ENCODE data around the gene SLC22A4. TPM values are rescaled to one million over a fixed set of nuclear protein-coding genes. Genes with fewer than 3 reads are reported as not detected.

The SLC22A4 gene
- total RNA-seq, 1 donor: 7.3 TPM

- no peak for DNase-seq (ENCODE audit: low read depth in 2 of 3, low spot score in 2 of 3)
Measured at GRCh38 chr5:132261881-132262845, 32.0 kb upstream of the SLC22A4 start.

DNA sequence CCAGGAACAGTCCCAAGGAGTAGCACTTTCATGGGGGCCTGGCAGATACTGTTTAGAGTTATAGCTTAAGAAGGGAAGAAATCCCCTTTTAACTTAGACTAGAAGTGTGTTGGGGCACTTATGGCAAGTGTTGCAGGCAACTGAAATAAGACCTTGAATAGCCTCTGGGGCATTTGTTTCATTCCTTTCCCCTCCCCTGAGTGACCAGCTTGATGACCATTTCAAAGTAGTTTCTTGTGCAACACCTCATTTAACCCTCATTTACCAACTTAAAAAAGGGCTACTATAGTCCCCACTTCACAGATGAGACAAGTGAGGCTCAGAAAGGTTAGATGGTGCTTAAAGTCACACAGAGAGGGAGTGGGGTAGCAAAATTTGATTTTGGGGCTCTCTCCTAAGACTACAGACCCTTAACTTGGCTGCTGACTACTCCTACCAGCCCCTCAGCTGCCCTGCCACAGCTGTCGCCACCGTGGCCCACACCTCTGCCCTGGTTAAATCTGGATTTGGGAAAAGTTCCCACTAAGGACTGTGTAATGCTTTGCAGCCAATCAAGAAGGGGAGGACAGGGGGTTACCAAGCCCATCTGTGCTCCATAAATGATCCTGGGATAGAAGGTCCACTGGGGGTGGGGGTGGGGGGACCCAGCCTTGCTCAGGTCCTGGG lies 31.2 kb upstream of the SLC22A4 start:
- DNase-seq (ENCODE audit: low read depth in 2 of 3, low spot score in 2 of 3): no peak

DNA sequence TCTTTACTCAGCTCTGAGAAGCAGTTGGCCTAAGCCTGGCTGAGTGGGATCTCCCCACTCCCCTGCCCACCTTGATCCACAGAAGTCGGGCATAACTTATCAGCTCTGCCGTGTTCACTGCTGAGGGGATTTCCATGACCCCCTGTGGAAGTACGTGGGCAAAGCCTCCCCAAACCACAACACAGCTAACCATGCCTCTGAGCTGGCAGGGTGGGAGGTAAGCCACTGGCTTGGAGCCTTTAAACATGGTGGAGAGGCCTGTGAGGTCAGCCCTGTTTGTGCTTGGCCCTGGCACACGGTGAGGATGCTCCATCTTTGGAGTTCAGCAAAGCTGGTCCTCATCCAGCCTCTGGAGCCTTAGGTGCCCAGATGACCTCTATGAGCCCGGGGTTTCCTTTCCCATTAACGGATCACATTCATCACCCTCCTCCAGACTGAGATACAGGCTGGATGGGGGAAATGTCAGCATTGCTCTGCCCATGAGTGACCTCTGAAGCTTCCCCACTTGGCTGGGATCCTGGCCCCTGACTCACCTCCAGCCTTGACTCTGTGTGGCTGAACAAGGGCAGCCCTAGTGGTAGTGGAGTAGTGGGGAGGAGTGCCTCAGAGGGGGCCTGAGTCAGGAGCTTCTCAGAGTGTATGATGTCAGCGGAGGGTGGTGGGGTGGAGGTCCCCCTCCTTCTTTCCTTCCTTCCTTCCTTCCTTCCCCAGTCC lies 30.5 kb upstream of the SLC22A4 start:
- DNase-seq (ENCODE audit: low read depth in 2 of 3, low spot score in 2 of 3): peak in 1 of 3 donors; percentile 53

- no peak for DNase-seq (ENCODE audit: low read depth in 2 of 3, low spot score in 2 of 3)
Measured at GRCh38 chr5:132264546-132265335, 29.5 kb upstream of the SLC22A4 start.

- peak in 2 of 3 donors; percentile 55 to 69 for DNase-seq (ENCODE audit: low read depth in 2 of 3, low spot score in 2 of 3)
Measured at GRCh38 chr5:132265336-132266030, 28.7 kb upstream of the SLC22A4 start.

DNA sequence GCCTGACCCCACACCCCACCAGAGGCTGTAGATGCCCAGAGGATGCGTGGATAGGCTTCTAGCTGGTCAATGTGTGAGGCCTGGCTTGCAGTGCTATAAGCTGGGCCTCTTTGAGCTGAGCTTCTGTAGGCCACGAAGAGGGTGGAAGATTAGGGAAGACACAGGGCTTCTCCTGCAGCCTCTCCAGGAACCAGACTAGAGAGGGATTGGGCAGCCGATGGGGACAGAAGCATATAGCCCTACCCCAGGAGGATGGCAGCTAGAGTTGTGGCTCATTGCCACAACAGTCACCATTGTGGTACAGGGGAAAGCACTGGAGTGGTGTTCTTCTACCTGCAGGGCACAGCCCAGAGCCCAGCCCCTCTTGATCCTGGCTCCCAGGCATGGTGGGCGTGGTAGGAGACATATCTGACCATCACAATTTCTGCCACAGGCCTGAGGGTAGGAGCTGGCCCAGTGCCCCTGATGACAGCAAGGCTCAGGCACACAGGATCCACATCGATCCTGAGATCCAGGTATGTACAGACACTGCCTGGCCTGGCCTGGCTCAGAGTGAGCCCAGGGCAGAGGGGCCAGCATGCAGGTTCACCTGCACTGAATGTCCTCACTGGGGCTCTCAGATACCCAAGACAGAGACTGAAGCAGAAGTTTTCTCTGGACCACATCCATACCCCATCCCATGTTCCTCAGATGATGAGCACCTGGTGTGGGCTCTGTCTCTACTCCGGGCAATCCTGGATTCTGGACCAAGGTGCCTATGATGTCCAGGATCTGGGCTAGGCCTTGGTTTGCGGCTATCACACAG lies 28.0 kb upstream of the SLC22A4 start:
- no peak for DNase-seq (ENCODE audit: low read depth in 2 of 3, low spot score in 2 of 3)

GRCh38 chr5:132266836-132267160 lies 27.4 kb upstream of the SLC22A4 start:
- no peak for DNase-seq (ENCODE audit: low read depth in 2 of 3, low spot score in 2 of 3)

- DNase-seq (ENCODE audit: low read depth in 2 of 3, low spot score in 2 of 3): no peak
Measured at GRCh38 chr5:132267166-132267739, 26.9 kb upstream of the SLC22A4 start.

GRCh38 chr5:132267931-132268768 lies 26.0 kb upstream of the SLC22A4 start:
- DNase-seq (ENCODE audit: low read depth in 2 of 3, low spot score in 2 of 3): no peak

DNA sequence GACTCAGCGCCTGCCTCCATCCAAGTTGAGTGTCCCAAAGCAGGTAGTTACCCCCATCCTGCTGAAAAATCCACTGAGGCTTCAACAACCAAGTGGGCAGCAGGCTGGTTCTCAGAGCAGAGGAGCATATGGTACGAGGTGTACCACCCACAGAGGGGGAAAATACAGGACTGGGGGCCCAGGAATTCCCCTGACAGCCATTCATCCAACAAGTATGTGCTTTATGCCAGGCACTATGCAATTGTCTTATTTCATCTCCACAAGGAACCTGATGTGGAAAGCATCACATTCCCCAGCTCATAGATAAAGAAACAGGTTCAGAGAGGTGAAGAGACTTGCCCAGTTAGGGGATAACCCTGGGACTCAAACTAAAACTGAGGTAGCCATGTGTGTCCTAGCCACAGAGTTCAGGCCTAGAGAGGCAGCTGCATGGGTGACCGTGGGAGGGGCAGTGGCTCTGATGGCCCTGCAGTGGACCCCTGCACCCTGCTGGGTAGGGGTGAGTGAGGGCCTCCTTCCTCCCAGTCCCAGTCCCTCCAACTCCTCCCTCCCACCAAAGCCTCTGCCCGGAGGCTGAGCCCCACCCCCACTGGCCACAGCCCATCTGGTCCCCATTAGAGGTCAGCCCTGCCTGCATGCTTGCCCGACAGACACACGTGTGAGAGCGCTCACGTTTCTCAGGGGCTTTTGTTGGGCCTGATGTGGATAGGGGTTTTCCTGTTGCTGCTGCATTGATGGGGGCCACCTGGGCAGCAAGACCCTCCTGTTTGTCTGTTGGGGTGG lies 25.2 kb upstream of the SLC22A4 start:
- DNase-seq (ENCODE audit: low read depth in 2 of 3, low spot score in 2 of 3): no peak

- DNase-seq (ENCODE audit: low read depth in 2 of 3, low spot score in 2 of 3): no peak
Measured at GRCh38 chr5:132269635-132270334, 24.4 kb upstream of the SLC22A4 start.

DNA sequence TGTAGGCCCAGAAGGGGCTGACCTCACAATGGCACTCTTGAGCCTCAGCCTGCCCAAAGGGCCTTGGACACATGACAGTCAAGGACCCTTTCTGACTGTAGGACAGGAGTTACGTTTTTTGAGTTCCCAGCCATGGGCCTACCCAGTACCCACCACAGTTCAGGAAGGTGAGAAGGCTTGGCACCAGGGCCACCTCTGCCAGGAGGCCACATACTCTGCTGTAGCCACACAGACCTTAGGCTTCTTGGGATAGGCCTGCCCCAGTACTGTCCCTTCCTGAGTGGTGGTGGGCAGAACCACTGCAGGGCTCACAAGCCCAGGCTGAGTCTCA lies 23.9 kb upstream of the SLC22A4 start:
- DNase-seq (ENCODE audit: low read depth in 2 of 3, low spot score in 2 of 3): no peak

GRCh38 chr5:132270706-132271105 lies 23.5 kb upstream of the SLC22A4 start:
- DNase-seq (ENCODE audit: low read depth in 2 of 3, low spot score in 2 of 3): no peak

GRCh38 chr5:132271251-132272246 lies 22.6 kb upstream of the SLC22A4 start:
- peak in 1 of 3 donors; percentile 30 for DNase-seq (ENCODE audit: low read depth in 2 of 3, low spot score in 2 of 3)
